Measurements from ENCODE around the gene FBXL14.

The FBXL14 gene
- 2.6 to 16.8 (median 6.7) reads per million in 17 experiments for total RNA-seq

DNA sequence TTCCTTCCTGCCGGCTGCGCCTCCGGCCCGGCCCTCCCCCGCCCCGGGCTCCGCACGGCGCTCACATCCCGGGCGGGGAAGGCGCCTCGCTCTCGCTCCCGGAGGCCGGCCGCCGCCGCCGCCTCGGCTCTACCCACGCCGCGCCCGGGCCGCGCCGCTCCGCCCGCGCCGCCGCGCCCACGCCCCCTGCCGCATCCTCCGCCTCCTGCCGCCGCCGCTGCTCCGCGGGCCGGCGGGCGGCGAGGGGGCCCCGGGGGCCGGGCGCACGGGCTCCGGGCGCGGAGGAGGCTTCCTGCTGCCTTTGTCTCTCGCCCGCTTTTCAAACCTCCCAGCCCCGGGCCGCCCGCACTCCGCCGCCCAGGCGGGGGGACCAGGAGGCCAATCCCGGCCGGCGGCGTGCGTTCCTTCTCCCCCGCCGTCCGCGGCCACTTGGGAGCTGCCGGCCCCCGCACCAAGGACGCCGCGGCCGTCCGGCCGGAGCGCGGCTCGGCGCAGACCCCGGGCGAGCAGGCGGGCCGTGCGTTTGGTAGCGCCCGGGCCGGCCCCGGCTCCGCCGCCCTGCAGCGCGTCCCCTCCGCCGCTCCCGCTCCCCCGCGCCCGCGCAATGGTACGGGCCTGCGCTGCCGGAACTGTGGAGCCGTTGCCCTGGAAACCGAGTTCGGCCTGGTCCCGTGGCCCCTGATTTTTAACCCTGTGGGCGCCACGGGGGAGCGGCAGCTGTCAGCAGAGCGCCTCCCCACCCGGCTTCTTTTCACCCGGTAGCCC is at the start of gene FBXL14:
FBXL14 (minus strand) TSS at position 321 of the 765 bp plus-strand sequence. CDS start 515 bp downstream, outside the sequence.
- DNase-seq, result peak; percentile 87 to 96 (median 94)

GRCh38 chr12:1643905-1644533 is 49.6 kb upstream of the FBXL14 start:
- no peak for DNase-seq

DNA sequence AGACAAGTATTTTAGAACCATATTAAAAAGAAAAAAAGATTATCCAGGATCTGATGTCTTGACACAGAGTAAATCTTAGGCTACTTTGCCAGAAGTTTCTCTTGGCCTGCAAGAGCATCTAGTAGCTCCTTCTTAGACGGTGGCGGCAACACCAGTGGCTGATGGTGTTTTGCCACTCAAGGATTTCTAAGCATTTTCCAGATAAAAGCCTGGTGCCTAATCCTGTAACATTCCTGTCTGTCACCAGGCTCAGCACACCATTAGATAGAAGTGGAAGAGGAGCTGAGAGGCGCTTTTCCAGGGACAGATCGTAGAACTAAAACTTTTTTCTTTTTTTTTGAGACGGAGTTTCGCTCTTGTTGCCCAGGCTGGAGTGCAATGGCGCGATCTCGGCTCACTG is 48.7 kb upstream of the FBXL14 start:
- no peak for DNase-seq

DNA sequence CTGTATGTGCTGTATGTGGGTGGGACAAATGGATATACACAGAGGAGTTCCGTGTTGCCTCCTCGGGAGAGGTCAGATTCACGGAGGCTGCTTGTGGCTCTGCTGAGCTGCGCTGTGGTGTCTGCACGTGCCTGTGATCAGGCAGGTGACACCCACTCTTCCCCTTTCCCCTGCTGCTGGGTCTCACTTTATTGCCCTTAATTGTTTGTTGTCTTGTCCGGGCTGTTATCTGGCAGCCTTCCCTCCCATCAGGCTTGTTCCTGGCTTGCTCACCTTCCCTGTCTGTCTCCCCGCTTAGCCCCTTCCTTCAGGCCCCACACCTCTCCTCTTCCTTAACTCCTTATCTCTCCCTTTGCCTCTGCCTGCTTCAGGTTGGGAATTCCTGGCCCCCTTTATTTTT is 48.1 kb upstream of the FBXL14 start:
- no peak for DNase-seq

DNA sequence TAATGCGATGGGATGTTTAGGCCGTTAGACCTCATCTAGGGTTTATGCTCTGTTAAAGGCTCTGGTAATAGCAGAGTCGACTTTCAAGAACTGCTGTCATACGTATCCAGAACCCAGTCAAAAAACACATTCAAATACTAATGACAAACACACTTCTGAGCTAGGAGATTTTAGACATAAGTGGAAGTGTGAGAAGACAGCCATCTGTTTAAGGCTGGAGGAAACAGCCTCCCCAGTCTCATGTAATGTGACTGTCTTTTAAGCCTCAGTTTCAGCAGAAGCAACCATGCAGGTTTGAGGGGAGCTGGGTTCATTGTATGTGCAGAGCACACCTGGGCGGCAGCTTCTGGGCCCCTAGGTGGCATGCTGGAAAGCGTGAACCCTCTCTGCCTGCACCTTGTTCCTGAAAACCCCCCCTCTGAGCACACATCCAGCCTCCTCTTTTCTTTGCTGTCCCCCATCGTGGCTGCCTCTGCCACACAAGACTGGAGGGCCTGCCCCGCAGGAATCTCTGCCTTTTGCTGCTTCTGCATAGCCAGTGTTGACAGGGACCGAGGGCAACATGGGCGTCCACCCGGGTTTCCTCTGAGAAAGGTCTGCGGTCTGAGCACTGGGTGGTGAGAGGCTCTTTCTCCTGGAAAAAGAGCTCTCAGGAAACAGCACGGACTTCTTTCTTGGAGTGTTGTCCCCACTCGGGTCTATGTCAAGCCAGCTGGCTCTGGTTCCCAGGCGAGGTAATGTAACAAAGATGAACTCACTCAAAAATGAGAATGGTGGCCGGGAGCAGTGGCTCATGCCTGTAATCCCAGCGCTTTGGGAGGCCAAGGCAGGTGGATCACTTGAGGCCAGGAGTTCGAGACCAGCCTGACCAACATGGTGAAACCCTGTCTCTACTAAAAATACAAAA is 46.2 kb upstream of the FBXL14 start:
- DNase-seq, result no peak

GRCh38 chr12:1639538-1639937 is 45.2 kb upstream of the FBXL14 start:
- no peak for DNase-seq

DNA sequence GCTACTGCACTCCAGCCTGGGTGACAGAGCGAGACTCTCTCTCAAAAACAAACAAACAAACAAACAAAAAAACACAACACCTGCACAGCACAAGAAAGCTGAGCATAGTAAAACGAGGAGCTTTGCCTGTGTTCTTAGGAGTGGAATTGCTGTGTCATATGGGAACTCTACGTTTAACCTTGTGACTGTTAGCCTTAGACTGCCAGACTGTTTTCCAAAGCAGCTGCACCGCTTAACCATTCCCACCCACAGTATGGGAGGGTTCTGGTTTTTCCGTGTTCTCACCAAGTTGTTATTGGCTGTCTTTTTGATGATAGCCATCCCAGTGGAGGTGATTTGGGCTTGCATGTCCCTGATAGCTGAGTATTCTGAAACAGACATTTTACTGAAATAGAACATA is 43.8 kb upstream of the FBXL14 start:
- peak; percentile 24 to 61 (median 60) for DNase-seq

DNA sequence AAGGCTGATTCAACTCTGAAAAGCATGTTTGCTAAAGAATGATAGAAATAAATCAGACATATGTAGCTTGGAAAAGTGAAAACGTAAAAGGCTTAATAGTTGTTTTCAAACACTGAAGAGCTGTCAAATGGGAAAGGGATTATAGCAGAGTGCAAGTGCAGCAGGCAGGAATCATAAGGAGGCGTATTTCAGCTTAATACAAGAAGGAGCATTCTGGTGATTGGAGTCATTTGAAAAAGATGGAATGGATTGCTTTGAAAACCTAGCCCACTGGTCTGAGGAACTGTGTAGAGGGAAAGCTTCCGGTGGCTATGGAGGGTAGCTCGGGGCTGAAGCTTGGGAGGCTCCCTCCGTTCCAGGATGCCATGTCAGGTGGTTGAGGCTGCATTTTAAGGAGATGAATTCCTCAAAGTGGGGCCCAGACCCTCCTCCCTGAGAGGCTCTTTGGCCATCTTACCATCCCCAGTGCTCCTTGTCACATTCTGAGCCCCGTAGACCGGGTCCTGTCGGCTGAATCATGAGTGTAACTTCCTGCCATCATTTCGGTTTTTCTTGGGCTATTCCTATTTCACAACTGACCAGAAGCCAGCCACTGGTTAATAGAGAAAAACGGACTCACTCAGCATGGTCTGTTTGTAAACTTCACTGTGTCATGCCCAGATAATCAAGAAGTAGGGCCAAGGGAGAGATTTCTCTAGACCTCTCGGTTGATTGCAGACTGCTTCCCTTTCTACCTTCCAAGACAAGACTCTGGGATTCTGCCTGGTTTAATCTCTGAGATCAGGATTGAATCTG is 41.1 kb upstream of the FBXL14 start:
- DNase-seq, result peak; percentile 66 to 85 (median 76)

- DNase-seq, result peak; percentile 83 to 92 (median 87)
These were observed 40.3 kb upstream of the FBXL14 start for GRCh38 chr12:1634590-1635191.

GRCh38 chr12:1634149-1634548 is 39.8 kb upstream of the FBXL14 start:
- no peak for DNase-seq

GRCh38 chr12:1633459-1633858 is 39.1 kb upstream of the FBXL14 start:
- peak; percentile 29 to 61 (median 49) for DNase-seq

GRCh38 chr12:1632702-1633101 is 38.3 kb upstream of the FBXL14 start:
- DNase-seq, result peak in 2 of 4 experiments; percentile 23 to 47

DNA sequence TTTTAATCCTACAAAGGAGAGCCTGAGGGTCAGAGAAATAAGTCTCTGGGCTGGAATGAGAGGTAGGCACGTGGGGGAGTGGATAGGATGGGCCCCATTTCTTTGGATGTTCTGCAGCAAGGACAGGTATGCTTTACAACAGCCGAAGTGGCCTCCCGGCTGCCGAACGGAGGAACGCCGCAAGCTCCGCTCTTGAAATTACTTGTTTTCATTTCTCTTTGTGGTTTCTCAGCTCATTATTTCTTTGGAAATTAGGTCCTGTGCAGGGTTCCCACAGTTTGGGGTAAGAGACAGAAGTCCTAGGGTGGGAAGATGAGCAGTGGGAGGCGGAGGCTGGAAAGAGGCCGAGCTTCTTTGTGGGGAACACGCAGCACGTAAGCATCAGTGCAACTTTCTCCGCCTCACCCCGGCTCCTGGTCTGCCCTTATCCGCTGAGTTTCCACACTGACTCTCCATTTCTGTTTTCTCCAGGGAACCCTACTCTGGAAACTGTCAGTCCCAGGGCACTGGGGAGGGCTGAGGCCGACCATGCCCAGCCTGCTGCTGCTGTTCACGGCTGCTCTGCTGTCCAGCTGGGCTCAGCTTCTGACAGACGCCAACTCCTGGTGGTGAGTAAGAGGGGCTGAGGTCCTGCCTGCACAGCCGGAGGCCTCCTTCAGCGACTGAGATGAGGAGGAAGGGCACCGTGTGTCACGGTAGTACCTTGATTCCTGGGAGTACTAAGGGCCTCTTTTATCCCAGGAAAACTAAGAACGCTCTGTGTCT is 36.6 kb upstream of the FBXL14 start:
- peak in 2 of 4 experiments; percentile 10 to 22 for DNase-seq

DNA sequence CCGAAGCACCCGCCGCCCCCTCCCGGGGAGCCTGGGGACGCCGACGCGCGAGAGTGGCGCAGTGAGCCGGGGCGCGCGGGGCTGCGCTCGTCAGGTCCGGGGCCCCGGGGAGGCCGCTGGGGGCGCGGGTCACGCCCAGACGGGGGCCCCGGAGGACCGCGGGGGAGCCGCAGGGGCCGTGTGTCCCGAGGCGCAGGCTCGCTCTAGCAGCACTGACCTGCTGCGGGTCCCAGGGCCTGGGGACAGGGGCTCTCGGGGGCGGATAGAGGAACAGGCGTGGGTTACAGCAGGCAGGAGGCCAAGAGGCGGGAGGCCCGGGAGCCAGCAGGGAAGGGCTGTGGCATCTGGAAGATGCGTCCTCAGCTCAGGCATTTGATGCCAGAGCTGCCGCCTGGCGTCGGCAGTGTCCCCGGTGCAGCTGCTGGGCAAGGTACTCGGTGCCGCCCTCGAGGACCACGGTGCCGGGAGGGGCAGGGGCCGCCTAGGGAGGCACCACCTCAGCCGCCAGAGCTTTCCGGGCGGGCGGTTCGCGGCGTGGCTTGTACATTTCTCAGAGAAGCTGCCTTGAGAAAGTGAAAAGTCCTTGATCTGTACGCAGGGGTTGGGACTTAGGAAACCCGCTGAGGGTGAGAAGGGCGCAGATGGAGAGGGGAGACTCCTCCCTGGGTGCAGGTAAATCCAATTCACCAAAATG is 35.9 kb upstream of the FBXL14 start:
- peak; percentile 26 to 62 (median 47) for DNase-seq

- peak in 1 of 4 experiments; percentile 24 for DNase-seq
These were observed 35.2 kb upstream of the FBXL14 start for GRCh38 chr12:1629338-1630132.

DNA sequence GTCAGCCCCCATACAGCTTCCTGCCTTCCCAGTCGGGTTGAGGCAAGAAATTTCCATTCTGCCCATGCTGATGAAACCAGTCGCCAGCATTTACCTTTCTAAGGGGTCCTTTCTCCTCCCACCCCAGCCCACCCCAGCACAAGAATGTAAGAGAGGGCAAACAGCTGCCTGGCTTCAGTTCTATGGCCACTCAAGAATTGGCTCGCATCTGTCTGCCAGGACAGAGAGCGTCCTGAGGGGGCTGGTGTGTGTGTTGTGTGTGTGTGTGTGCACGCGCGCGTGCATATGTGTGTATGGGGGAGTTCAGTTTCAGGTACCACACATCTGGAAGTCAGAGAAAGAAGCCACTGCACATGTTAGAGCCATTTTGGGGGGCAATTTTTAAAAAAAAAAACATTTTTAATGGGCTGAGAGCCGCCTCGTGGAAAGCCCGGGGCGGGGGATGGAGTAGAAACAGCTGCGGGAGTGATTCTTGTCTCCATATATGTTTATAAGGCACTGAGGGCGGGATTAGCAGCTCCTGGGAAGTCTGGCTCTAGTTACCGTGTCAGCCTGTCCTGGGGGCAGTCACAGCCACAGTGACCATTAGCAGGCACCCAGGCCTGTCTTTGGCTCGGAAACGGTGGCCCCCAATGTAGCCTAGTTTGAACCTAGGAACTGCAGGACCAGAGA is 34.4 kb upstream of the FBXL14 start, which contains the start of gene WNT5B:
WNT5B (plus strand) TSS at position 566 of the 672 bp plus-strand sequence. CDS start 2,124 bp downstream, outside the sequence.
- DNase-seq, result no peak

- peak; percentile 49 to 74 (median 65) for DNase-seq
These were observed 28.0 kb upstream of the FBXL14 start for GRCh38 chr12:1622406-1622805.

- no peak for DNase-seq
These were observed 25.7 kb upstream of the FBXL14 start for GRCh38 chr12:1620092-1620491.
